Glomerular visceral epithelial cell (primary cell): ENCODE measurements around the gene CTSA.
"Not testable (repeated sequence)": the region's sequence is repeated elsewhere in the genome, so short reads cannot be mapped to it uniquely, and the experiment has no call there.

ENCODE experiments used
- DNase-seq: peaks from one replicate; pipeline ENCODE4 v3.0.0-alpha.2; 2016; ENCODE audit errors: extremely low spot score

Gene CTSA

GRCh38 chr20:45918182-45918737, 27.1 kb downstream of the CTSA start:
- no peak for DNase-seq

- no peak for DNase-seq
Observed at GRCh38 chr20:45918779-45919537, 27.8 kb downstream of the CTSA start.

- no peak for DNase-seq
Observed at GRCh38 chr20:45919542-45920399, 28.6 kb downstream of the CTSA start.

- no peak for DNase-seq
Observed at GRCh38 chr20:45920462-45921336, 29.6 kb downstream of the CTSA start.

- DNase-seq, result peak; percentile 25
Observed at GRCh38 chr20:45921337-45922189, 30.4 kb downstream of the CTSA start.

- no peak for DNase-seq
Observed at GRCh38 chr20:45924391-45925261, 33.5 kb downstream of the CTSA start.

GRCh38 chr20:45925821-45926506, 34.8 kb downstream of the CTSA start:
- no peak for DNase-seq

- no peak for DNase-seq
Observed at GRCh38 chr20:45926731-45927070, 35.6 kb downstream of the CTSA start.

GRCh38 chr20:45927071-45927878, 36.1 kb downstream of the CTSA start:
- DNase-seq, result no peak

- DNase-seq, result not testable (repeated sequence)
Observed at GRCh38 chr20:45931680-45932079, 40.5 kb downstream of the CTSA start.

GRCh38 chr20:45933266-45934045, 42.3 kb downstream of the CTSA start:
- DNase-seq, result peak; percentile 85

GRCh38 chr20:45934046-45934585, 43.0 kb downstream of the CTSA start:
- peak; percentile 55 for DNase-seq

- peak; percentile 99 for DNase-seq
Observed at GRCh38 chr20:45934586-45935415, 43.7 kb downstream of the CTSA start, which contains the start of gene PCIF1. TSS of gene PCIF1 (plus strand) at chr20:45934683. CDS start at chr20:45939000, 4,317 bp downstream.

- DNase-seq, result no peak
Observed at GRCh38 chr20:45935416-45936046, 44.4 kb downstream of the CTSA start.

- DNase-seq, result no peak
Observed at GRCh38 chr20:45937765-45938164, 46.6 kb downstream of the CTSA start.
